Panc1 (cell line): ENCODE measurements around the gene HEPHL1. TPM values are rescaled to one million over a fixed set of nuclear protein-coding genes. Genes with fewer than 3 reads are reported as not detected.

Source experiments
- ATAC-seq: fragments of 200-7000 bp; cut with Tn5 transposase; 2 replicates; pipeline ENCODE4 v1.9.1; 2020; ENCODE audit warnings: mild to moderate bottlenecking, moderate library complexity
- BruUV-seq: library from RNA; stranded (reverse); fragments of 400-500 nt; replicated peaks from 2 replicates; lab custom pipeline; 2021; lab: Mats Ljungman, UMichigan
- CTCF ChIA-PET: fragments of 300-600 bp; sonication (Branson Sonifier 250); formaldehyde crosslinking; loops from one replicate; lab custom pipeline; 2022; ENCODE audit warnings: antibody characterized with exemption; lab: Charles Lee
- POLR2A ChIA-PET: fragments of 300-600 bp; sonication (Branson Sonifier 250); formaldehyde crosslinking; loops from one replicate; lab custom pipeline; 2022; ENCODE audit warnings: antibody characterized with exemption; lab: Charles Lee
- DNase-seq: peaks from one replicate; pipeline ENCODE4 v3.0.0-alpha.2; 2010; ENCODE audit warnings: low read depth, low spot score
- H3K27ac ChIP-seq: 2 replicates; pipeline ENCODE4 v1.5.1; 2011; ENCODE audit warnings: mild to moderate bottlenecking, low read length, inconsistent platforms
- H3K27me3 ChIP-seq: fragments of 200-500 bp; sonication (Bioruptor generic); 2 replicates; pipeline ENCODE4 v1.6.0; 2014; ENCODE audit warnings: low read length, inconsistent platforms; ENCODE audit not compliant: control insufficient read depth, insufficient read depth
- H3K36me3 ChIP-seq: fragments of 200-500 bp; sonication (Bioruptor generic); 2 replicates; pipeline ENCODE4 v1.5.1; 2014; ENCODE audit warnings: inconsistent platforms, mild to moderate bottlenecking, low read length, moderate library complexity; ENCODE audit not compliant: control insufficient read depth, insufficient read depth
- H3K4me1 ChIP-seq: 2 replicates; pipeline ENCODE4 v1.5.1; 2011; ENCODE audit warnings: inconsistent platforms, mild to moderate bottlenecking, low read length, moderate library complexity; ENCODE audit not compliant: control insufficient read depth, insufficient read depth
- H3K4me3 ChIP-seq, 2 experiments: 2 replicates each; pipeline ENCODE4 v1.5.1; 2011 to 2012; ENCODE audit warnings: low read depth in 2 of 2, low read length in 2 of 2, mild to moderate bottlenecking in 2 of 2, inconsistent platforms in 1 of 2, moderate library complexity in 1 of 2
- H3K9me3 ChIP-seq: fragments of 200-500 bp; sonication (Bioruptor generic); 2 replicates; pipeline ENCODE4 v1.5.1; 2014; ENCODE audit warnings: low read depth, mild to moderate bottlenecking, inconsistent platforms, low read length, moderate library complexity; ENCODE audit not compliant: control insufficient read depth, insufficient read depth
- POLR2AphosphoS5 ChIP-seq: IDR thresholded peaks from 2 replicates; pipeline ENCODE4 v1.6.1; 2012; ENCODE audit warnings: mild to moderate bottlenecking, low read depth, low read length, moderate library complexity
- SIN3A ChIP-seq: IDR thresholded peaks from 2 replicates; pipeline ENCODE4 v1.6.1; 2012; ENCODE audit warnings: low read depth, mild to moderate bottlenecking, low read length, moderate library complexity, borderline replicate concordance; ENCODE audit not compliant: insufficient read depth
- TCF7L2 ChIP-seq: IDR thresholded peaks from 2 replicates; pipeline ENCODE4 v1.6.1; 2011; ENCODE audit warnings: mild to moderate bottlenecking, low read depth, low read length, inconsistent platforms
- in situ Hi-C: cut with HindIII; loops from 2 replicates; pipeline ENCODE4 v1.10.0; 2016; ENCODE audit warnings: low sequenced_read_pairs, low pct_unique_long_range_greater_than_20kb
- intact Hi-C: fragments of 100-400 bp; cut with micrococcal nuclease; formaldehyde crosslinking; loops from one replicate; pipeline ENCODE4 v1.10.0; 2022; ENCODE audit not compliant: unreplicated experiment
- total RNA-seq: library from RNA; stranded (reverse); gene quantifications from one replicate; pipeline ENCODE4 v1.2.1, GENCODE V29; 2021; ENCODE audit not compliant: unreplicated experiment
- TF ChIP-seq, protein P1 (sequence below): fragments of 450-650 bp; IDR thresholded peaks from 2 replicates; pipeline ENCODE4 v1.5.1; 2017; ENCODE audit warnings: mild to moderate bottlenecking
- TF ChIP-seq, protein P2 (sequence below), 2 experiments: IDR thresholded peaks; 2 replicates each; pipeline ENCODE4 v1.6.1; 2011 to 2012; ENCODE audit warnings: low read depth in 2 of 2, control low read depth in 1 of 2, low read length in 1 of 2, mild to moderate bottlenecking in 1 of 2, moderate library complexity in 1 of 2; ENCODE audit not compliant: insufficient read depth in 1 of 2

HEPHL1 gene
- total RNA-seq, 1 experiment from 2014 or later = not detected

DNA sequence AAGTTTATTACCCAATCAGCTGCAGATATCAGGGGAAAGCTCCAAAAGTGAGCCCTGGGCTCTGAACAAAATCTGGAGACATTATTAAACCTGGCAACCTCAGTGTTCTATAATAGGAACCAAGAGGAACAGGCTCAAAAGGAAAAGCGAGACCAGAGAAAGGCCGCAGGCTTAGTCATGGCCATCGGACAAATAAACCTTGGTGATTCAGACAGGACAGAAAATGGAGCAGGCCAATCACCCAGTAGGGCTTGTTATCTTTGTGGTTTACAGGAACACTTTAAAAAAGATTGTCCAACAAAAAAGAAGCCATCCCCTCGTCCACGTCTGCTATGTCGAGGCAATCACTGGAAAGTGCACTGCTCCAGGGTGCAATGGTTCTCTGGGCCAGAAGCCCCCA is 99.8 kb downstream of the HEPHL1 start:
- ChIA-PET POLR2A (no interaction called here), CTCF (no interaction called here)
- intact Hi-C loops (no loop called here), in situ Hi-C loops (no loop called here)
- Histone ChIP-seq H3K4me3 (no peak overlapping the region), H3K4me1 (no peaks in the 10 kb centered on the region), H3K36me3 (no peaks in the 10 kb centered on the region), H3K9me3 (no peaks in the 10 kb centered on the region), H3K27ac (no peak overlapping the region), H3K27me3 (no peaks in the 10 kb centered on the region)
- ATAC-seq (no peak), DNase-seq (no peak)
- TF ChIP-seq, protein P1, sequence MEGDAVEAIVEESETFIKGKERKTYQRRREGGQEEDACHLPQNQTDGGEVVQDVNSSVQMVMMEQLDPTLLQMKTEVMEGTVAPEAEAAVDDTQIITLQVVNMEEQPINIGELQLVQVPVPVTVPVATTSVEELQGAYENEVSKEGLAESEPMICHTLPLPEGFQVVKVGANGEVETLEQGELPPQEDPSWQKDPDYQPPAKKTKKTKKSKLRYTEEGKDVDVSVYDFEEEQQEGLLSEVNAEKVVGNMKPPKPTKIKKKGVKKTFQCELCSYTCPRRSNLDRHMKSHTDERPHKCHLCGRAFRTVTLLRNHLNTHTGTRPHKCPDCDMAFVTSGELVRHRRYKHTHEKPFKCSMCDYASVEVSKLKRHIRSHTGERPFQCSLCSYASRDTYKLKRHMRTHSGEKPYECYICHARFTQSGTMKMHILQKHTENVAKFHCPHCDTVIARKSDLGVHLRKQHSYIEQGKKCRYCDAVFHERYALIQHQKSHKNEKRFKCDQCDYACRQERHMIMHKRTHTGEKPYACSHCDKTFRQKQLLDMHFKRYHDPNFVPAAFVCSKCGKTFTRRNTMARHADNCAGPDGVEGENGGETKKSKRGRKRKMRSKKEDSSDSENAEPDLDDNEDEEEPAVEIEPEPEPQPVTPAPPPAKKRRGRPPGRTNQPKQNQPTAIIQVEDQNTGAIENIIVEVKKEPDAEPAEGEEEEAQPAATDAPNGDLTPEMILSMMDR = no peak
- TF ChIP-seq TCF7L2 (no peak), POLR2AphosphoS5 (no peak), SIN3A (no peak)
- TF ChIP-seq, protein P2, sequence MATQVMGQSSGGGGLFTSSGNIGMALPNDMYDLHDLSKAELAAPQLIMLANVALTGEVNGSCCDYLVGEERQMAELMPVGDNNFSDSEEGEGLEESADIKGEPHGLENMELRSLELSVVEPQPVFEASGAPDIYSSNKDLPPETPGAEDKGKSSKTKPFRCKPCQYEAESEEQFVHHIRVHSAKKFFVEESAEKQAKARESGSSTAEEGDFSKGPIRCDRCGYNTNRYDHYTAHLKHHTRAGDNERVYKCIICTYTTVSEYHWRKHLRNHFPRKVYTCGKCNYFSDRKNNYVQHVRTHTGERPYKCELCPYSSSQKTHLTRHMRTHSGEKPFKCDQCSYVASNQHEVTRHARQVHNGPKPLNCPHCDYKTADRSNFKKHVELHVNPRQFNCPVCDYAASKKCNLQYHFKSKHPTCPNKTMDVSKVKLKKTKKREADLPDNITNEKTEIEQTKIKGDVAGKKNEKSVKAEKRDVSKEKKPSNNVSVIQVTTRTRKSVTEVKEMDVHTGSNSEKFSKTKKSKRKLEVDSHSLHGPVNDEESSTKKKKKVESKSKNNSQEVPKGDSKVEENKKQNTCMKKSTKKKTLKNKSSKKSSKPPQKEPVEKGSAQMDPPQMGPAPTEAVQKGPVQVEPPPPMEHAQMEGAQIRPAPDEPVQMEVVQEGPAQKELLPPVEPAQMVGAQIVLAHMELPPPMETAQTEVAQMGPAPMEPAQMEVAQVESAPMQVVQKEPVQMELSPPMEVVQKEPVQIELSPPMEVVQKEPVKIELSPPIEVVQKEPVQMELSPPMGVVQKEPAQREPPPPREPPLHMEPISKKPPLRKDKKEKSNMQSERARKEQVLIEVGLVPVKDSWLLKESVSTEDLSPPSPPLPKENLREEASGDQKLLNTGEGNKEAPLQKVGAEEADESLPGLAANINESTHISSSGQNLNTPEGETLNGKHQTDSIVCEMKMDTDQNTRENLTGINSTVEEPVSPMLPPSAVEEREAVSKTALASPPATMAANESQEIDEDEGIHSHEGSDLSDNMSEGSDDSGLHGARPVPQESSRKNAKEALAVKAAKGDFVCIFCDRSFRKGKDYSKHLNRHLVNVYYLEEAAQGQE (IDR thresholded peaks at IDR 0.05; ENCODE audit: insufficient read depth in 1 of 2, low read depth in 2 of 2, low read length in 1 of 2) = no peak
- BruUV-seq = no TSS peak

DNA sequence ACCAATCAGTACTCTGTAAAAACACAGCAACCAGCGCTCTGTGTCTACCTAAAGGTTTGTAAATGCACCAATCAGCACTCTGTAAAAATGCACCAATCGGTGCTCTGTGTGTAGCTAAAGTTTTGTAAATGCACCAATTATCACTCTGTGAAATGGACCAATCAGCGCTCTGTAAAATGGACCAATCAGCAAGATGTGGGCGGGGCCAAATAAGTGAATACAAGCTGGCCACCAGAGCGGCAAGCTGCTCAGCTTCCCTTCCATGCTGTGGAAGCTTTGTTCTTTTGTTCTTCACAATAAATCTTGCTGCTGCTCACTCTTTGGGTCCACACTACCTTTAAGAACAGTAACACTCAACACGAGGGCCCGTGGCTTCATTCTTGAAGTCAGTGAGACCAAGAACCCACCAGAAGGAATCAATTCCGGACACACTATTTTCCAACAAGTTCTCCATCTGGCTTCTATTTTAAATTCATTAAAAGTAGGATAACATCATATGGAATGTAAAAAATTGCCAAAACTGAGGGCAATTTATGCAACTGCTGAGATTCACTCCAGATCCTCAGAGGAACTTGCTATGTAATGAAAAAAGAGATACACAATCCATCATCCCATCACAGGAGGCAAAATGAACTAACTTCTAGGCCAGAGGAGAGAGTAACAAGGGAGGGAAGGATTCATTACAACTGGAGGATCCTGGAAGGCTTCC is 104.4 kb downstream of the HEPHL1 start:
- Histone ChIP-seq H3K27me3 (no peaks in the 10 kb centered on the region), H3K9me3 (no peaks in the 10 kb centered on the region), H3K4me1 (peaks cover 12% of the 10 kb centered on the region), H3K4me3 (no peak overlapping the region), H3K27ac (no peak overlapping the region), H3K36me3 (no peaks in the 10 kb centered on the region)
- POLR2A ChIA-PET = no interaction called here
- CTCF ChIA-PET = no interaction called here
- DNase-seq (no peak), ATAC-seq (no peak)
- in situ Hi-C loops = no loop called here
- no peak for TF ChIP-seq TCF7L2
- TF ChIP-seq SIN3A = no peak
- TF ChIP-seq, protein P1 = no peak
- TF ChIP-seq, protein P2 (IDR thresholded peaks at IDR 0.05; ENCODE audit: insufficient read depth in 1 of 2, low read depth in 2 of 2, low read length in 1 of 2) = no peak
- no peak for TF ChIP-seq POLR2AphosphoS5
- intact Hi-C loops = no loop called here
- no TSS peak for BruUV-seq
